ENCODE results near the gene PCDH15.

DNA sequence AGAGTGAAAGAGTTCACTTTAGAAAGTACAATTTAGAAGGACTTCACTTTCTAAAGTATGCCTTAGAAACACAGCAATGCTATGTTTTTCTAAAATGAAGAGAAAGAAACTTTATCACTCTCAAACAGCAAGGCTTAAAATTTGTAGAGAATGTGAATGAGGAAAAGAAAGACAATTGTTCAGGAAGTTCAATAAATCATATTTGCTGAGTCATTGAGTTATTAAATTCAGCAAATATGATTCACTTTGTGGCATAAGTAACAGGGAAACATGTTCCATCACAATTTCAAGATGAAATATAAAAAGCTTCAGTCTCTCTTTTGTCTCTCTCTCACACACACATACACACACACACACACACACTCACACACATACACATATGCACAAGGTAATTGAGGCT, 187.9 kb downstream of the PCDH15 start:
- TF ChIP-seq POLR2A (IDR thresholded peaks at IDR 0.05), result no peak
- no peak for TF ChIP-seq EP300 (IDR thresholded peaks at IDR 0.05)
